MCF 10A (cell line): ENCODE data around the gene SPATA13. TPM values are rescaled to one million over a fixed set of nuclear protein-coding genes. Genes with fewer than 3 reads are reported as not detected.
A peak's percentile ranks its signal among the peaks of the same experiment; 100 is the strongest.

Source experiments
- BruUV-seq: library from RNA; stranded (reverse); fragments of 400-500 nt; replicated peaks from 2 replicates; lab custom pipeline; 2021; lab: Mats Ljungman, UMichigan
- CTCF ChIA-PET: fragments of 300-600 bp; sonication (Branson Sonifier 250); formaldehyde crosslinking; extraction: SDS; loops from one replicate; lab custom pipeline; 2021; ENCODE audit warnings: antibody characterized with exemption, inconsistent platforms; lab: Yijun Ruan, JAX
- POLR2A ChIA-PET: fragments of 300-600, 350-650 bp; sonication (Branson Sonifier 250); formaldehyde crosslinking; extraction: SDS; loops from one replicate; lab custom pipeline; 2020; ENCODE audit warnings: antibody characterized with exemption, inconsistent platforms; lab: Yijun Ruan, JAX
- DNase-seq: peaks from one replicate; pipeline ENCODE4 v3.0.0-alpha.2; 2018; ENCODE audit not compliant: unreplicated experiment
- H3K27ac Mint-ChIP-seq: one replicate; pipeline ENCODE4 v1.8.0; 2022; ENCODE audit warnings: mild to moderate bottlenecking, low read depth, mixed read lengths; ENCODE audit not compliant: unreplicated experiment
- H3K27me3 Mint-ChIP-seq: one replicate; pipeline ENCODE4 v1.8.0; 2022; ENCODE audit warnings: mixed read lengths; ENCODE audit not compliant: insufficient read depth, unreplicated experiment
- H3K36me3 Mint-ChIP-seq: one replicate; pipeline ENCODE4 v1.8.0; 2022; ENCODE audit warnings: mild to moderate bottlenecking, moderate library complexity, mixed read lengths; ENCODE audit not compliant: insufficient read depth, unreplicated experiment
- H3K4me1 Mint-ChIP-seq: one replicate; pipeline ENCODE4 v1.8.0; 2022; ENCODE audit warnings: mixed read lengths; ENCODE audit not compliant: insufficient read depth, unreplicated experiment
- H3K4me3 Mint-ChIP-seq: one replicate; pipeline ENCODE4 v1.8.0; 2022; ENCODE audit warnings: mild to moderate bottlenecking, moderate library complexity, mixed read lengths; ENCODE audit not compliant: unreplicated experiment
- H3K9me3 Mint-ChIP-seq: one replicate; pipeline ENCODE4 v1.8.0; 2022; ENCODE audit warnings: mixed read lengths; ENCODE audit not compliant: unreplicated experiment
- CTCF ChIP-seq: fragments of 200-600 bp; IDR thresholded peaks from one replicate; pipeline ENCODE4 v1.8.0; 2022; ENCODE audit warnings: antibody characterized with exemption, mild to moderate bottlenecking; ENCODE audit not compliant: unreplicated experiment
- intact Hi-C: fragments of 100-400 bp; cut with micrococcal nuclease; formaldehyde crosslinking; loops from 2 replicates; pipeline ENCODE4 v1.14.1; 2022
- total RNA-seq: library from RNA; stranded (reverse); gene quantifications from 2 replicates; pipeline ENCODE4 v1.2.3, GENCODE V29; 2022

SPATA13 gene
- total RNA-seq, 1 experiment from 2014 or later: 2.2 TPM

- POLR2A ChIA-PET: no interaction called here
- Mint-ChIP-seq H3K4me3 (no peak overlapping the region), H3K27me3 (no peaks in the 10 kb centered on the region), H3K27ac (no peak overlapping the region), H3K36me3 (no peaks in the 10 kb centered on the region), H3K9me3 (no peaks in the 10 kb centered on the region), H3K4me1 (peaks cover 5% of the 10 kb centered on the region)
- no peak for DNase-seq
- CTCF ChIA-PET: no interaction called here
- no peak for TF ChIP-seq CTCF
- no TSS peak for BruUV-seq
- intact Hi-C loops: no loop called here
Observed at GRCh38 chr13:24184882-24185281, 24.4 kb downstream of the SPATA13 start.

GRCh38 chr13:24185591-24186232 lies 25.2 kb downstream of the SPATA13 start:
- peaks cover 5% of the 10 kb centered on the region for H3K4me1 Mint-ChIP-seq
- H3K9me3 Mint-ChIP-seq: no peaks in the 10 kb centered on the region
- H3K27ac Mint-ChIP-seq: no peak overlapping the region
- no TSS peak for BruUV-seq
- TF ChIP-seq CTCF: no peak
- no peaks in the 10 kb centered on the region for H3K36me3 Mint-ChIP-seq
- no peak for DNase-seq
- no peak overlapping the region for H3K4me3 Mint-ChIP-seq
- ChIA-PET CTCF (interaction anchor here (0.8 to 1.2 kb wide), 2 partner anchors 23 to 128 kb away, joined by 3 read pairs; no protein-coding TSS in a partner anchor), POLR2A (no interaction called here)
- H3K27me3 Mint-ChIP-seq: no peaks in the 10 kb centered on the region
- intact Hi-C loops: no loop called here

GRCh38 chr13:24187185-24187584 lies 26.7 kb downstream of the SPATA13 start:
- no peak for TF ChIP-seq CTCF
- ChIA-PET CTCF (interaction anchor here (0.6 to 1.2 kb wide), 4 partner anchors 21 to 136 kb away, joined by 3 to 4 read pairs (median 3); no protein-coding TSS in a partner anchor), POLR2A (interaction anchor here (0.6 to 1.7 kb wide), 2 partner anchors 10 to 1775 kb away, joined by 3 to 4 read pairs; no protein-coding TSS in a partner anchor)
- no peaks in the 10 kb centered on the region for H3K36me3 Mint-ChIP-seq
- intact Hi-C loops: no loop called here
- BruUV-seq: no TSS peak
- H3K4me3 Mint-ChIP-seq: no peak overlapping the region
- H3K27me3 Mint-ChIP-seq: no peaks in the 10 kb centered on the region
- H3K27ac Mint-ChIP-seq: no peak overlapping the region
- H3K9me3 Mint-ChIP-seq: no peaks in the 10 kb centered on the region
- H3K4me1 Mint-ChIP-seq: peaks cover 3% of the 10 kb centered on the region
- DNase-seq: peak; percentile 26

- no peak overlapping the region for H3K27ac Mint-ChIP-seq
- POLR2A ChIA-PET: interaction anchor here (0.7 kb wide), 1 partner anchor 123 kb away, joined by 4 read pairs; no protein-coding TSS in a partner anchor
- TF ChIP-seq CTCF: no peak
Observed at GRCh38 chr13:24192057-24192810, 31.7 kb downstream of the SPATA13 start.

More at GRCh38 chr13:24192057-24192810, 31.7 kb downstream of the SPATA13 start:
- CTCF ChIA-PET: interaction anchor here (0.6 to 1.1 kb wide), 2 partner anchors 83 to 173 kb away, joined by 3 read pairs; no protein-coding TSS in a partner anchor
- Mint-ChIP-seq H3K27me3 (no peaks in the 10 kb centered on the region), H3K9me3 (no peaks in the 10 kb centered on the region), H3K36me3 (no peaks in the 10 kb centered on the region), H3K4me1 (no peaks in the 10 kb centered on the region), H3K4me3 (no peak overlapping the region)
- BruUV-seq: no TSS peak
- DNase-seq: no peak
- intact Hi-C loops: no loop called here
